Mammary epithelial cell (primary cell): ENCODE measurements around the gene RBBP6.

Experiments
- EZH2 ChIP-seq: IDR thresholded peaks from 2 replicates; pipeline ENCODE4 v1.6.1; 2012; ENCODE audit warnings: low read length, inconsistent platforms, borderline replicate concordance
- TF ChIP-seq, protein P1 (sequence below), 2 donors: IDR thresholded peaks in 1 of 2; conservative IDR thresholded peaks in 1 of 2; 2 replicates each; pipeline ENCODE4 v1.5.1; 2011 to 2012; ENCODE audit warnings: inconsistent platforms in 2 of 2, low read length in 2 of 2, mild to moderate bottlenecking in 2 of 2, control low read depth in 1 of 2, low read depth in 1 of 2; ENCODE audit not compliant: insufficient read depth in 1 of 2; ENCODE audit errors: extremely low read depth in 1 of 2

GRCh38 chr16:24511174-24511573 lies 28.2 kb upstream of the RBBP6 start:
- TF ChIP-seq, protein P1, sequence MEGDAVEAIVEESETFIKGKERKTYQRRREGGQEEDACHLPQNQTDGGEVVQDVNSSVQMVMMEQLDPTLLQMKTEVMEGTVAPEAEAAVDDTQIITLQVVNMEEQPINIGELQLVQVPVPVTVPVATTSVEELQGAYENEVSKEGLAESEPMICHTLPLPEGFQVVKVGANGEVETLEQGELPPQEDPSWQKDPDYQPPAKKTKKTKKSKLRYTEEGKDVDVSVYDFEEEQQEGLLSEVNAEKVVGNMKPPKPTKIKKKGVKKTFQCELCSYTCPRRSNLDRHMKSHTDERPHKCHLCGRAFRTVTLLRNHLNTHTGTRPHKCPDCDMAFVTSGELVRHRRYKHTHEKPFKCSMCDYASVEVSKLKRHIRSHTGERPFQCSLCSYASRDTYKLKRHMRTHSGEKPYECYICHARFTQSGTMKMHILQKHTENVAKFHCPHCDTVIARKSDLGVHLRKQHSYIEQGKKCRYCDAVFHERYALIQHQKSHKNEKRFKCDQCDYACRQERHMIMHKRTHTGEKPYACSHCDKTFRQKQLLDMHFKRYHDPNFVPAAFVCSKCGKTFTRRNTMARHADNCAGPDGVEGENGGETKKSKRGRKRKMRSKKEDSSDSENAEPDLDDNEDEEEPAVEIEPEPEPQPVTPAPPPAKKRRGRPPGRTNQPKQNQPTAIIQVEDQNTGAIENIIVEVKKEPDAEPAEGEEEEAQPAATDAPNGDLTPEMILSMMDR (conservative IDR thresholded peaks at IDR 0.05 in 1 of 2, IDR thresholded peaks at IDR 0.05 in 1 of 2; ENCODE audit: extremely low read depth in 1 of 2, insufficient read depth in 1 of 2, low read depth in 1 of 2, low read length in 2 of 2): no peak
- no peak for TF ChIP-seq EZH2
